Body of pancreas (tissue), 4 donors: ENCODE data around the gene NOL3. TPM values are rescaled to one million over a fixed set of nuclear protein-coding genes. Genes with fewer than 3 reads are reported as not detected.

Experiments
- ATAC-seq: fragments of 150-250 bp; one replicate; pipeline ENCODE4 v1.9.1; 2016
- DNase-seq, 4 donors: peaks; one replicate each; pipeline ENCODE4 v3.0.0-alpha.2; 2019
- H3K27ac ChIP-seq, 4 donors: fragments of 200-600 bp; sonication (generic); 1 replicate in 3 of 4; 2 replicates in 1 of 4; pipeline versions ENCODE4 v1.5.1 to v1.6.1; 2016 to 2019; ENCODE audit warnings: mild to moderate bottlenecking in 1 of 4, mixed read lengths in 1 of 4, moderate library complexity in 1 of 4
- H3K27me3 ChIP-seq, 2 donors: fragments of 200-600 bp; sonication (generic); one replicate each; pipeline ENCODE4 v1.6.0; 2016; ENCODE audit warnings: mild to moderate bottlenecking in 1 of 2
- H3K36me3 ChIP-seq, 2 donors: fragments of 200-600 bp; sonication (generic); replicated peaks in 1 of 2; 2 replicates each; pipeline ENCODE4 v1.5.1; 2016; ENCODE audit warnings: low read depth in 2 of 2; ENCODE audit not compliant: insufficient read depth in 1 of 2
- H3K4me1 ChIP-seq: fragments of 200-600 bp; sonication (generic); one replicate; pipeline ENCODE4 v1.6.0; 2016
- H3K4me3 ChIP-seq, 2 donors: fragments of 200-600 bp; sonication (generic); 1 replicate in 1 of 2; 2 replicates in 1 of 2; pipeline ENCODE4 v1.5.1; 2016 to 2019
- H3K9me3 ChIP-seq, 3 donors: fragments of 200-600 bp; sonication (generic); 1 replicate in 2 of 3; 2 replicates in 1 of 3; pipeline ENCODE4 v1.5.1; 2016
- POLR2A ChIP-seq, 3 donors: fragments of 450-650 bp; IDR thresholded peaks; one replicate each; pipeline ENCODE4 v1.6.1; 2016; ENCODE audit warnings: antibody characterized with exemption in 3 of 3, mild to moderate bottlenecking in 2 of 3
- WGBS, 2 donors: methylation state at CpG; one replicate each; pipeline ENCODE4 v1.1.5; 2017; 5-methylcytosine and 5-hydroxymethylcytosine counted together
- intact Hi-C: fragments of 100-400 bp; cut with DNase I; formaldehyde crosslinking; loops from one replicate; pipeline ENCODE4 v1.15.1; 2023
- total RNA-seq, 2 donors: library from RNA; depleted of rRNA; stranded (reverse); fragments of >200 nt; gene quantifications; one replicate each; pipeline ENCODE4 v1.1.0, GENCODE V29; 2016
- TF ChIP-seq, protein P1 (sequence below), 7 experiments: fragments of 450-650 bp in 4 of 7; fragments of 200-600 bp in 3 of 7; sonication (generic) in 3 of 7; IDR thresholded peaks; one replicate each; pipeline ENCODE4 v1.5.1; 2016 to 2019; ENCODE audit warnings: antibody characterized with exemption in 7 of 7

Gene NOL3
- total RNA-seq, 2 donors from 2014 or later = 51.1 to 78.8 TPM

- TF ChIP-seq POLR2A (IDR thresholded peaks at IDR 0.05) = no peak
- TF ChIP-seq, protein P1, sequence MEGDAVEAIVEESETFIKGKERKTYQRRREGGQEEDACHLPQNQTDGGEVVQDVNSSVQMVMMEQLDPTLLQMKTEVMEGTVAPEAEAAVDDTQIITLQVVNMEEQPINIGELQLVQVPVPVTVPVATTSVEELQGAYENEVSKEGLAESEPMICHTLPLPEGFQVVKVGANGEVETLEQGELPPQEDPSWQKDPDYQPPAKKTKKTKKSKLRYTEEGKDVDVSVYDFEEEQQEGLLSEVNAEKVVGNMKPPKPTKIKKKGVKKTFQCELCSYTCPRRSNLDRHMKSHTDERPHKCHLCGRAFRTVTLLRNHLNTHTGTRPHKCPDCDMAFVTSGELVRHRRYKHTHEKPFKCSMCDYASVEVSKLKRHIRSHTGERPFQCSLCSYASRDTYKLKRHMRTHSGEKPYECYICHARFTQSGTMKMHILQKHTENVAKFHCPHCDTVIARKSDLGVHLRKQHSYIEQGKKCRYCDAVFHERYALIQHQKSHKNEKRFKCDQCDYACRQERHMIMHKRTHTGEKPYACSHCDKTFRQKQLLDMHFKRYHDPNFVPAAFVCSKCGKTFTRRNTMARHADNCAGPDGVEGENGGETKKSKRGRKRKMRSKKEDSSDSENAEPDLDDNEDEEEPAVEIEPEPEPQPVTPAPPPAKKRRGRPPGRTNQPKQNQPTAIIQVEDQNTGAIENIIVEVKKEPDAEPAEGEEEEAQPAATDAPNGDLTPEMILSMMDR (IDR thresholded peaks at IDR 0.05) = no peak
- DNase-seq (no peak), ATAC-seq (no peak)
- no peaks in the 10 kb centered on the region for H3K9me3 ChIP-seq
- peaks cover 6 to 28% of the 10 kb centered on the region in 2 donors for H3K36me3 ChIP-seq
- intact Hi-C loops = no loop called here
- no peaks in the 10 kb centered on the region for H3K27me3 ChIP-seq
- 83 to 85% methylated on average over 6 to 7 of the region's 7 CpGs for WGBS, 2 donors
- peaks cover 18% of the 10 kb centered on the region for H3K4me1 ChIP-seq
- H3K27ac ChIP-seq = no peak overlapping the region
- H3K4me3 ChIP-seq = no peak overlapping the region
Observed at GRCh38 chr16:67146523-67147357, 23.6 kb upstream of the NOL3 start.

DNA sequence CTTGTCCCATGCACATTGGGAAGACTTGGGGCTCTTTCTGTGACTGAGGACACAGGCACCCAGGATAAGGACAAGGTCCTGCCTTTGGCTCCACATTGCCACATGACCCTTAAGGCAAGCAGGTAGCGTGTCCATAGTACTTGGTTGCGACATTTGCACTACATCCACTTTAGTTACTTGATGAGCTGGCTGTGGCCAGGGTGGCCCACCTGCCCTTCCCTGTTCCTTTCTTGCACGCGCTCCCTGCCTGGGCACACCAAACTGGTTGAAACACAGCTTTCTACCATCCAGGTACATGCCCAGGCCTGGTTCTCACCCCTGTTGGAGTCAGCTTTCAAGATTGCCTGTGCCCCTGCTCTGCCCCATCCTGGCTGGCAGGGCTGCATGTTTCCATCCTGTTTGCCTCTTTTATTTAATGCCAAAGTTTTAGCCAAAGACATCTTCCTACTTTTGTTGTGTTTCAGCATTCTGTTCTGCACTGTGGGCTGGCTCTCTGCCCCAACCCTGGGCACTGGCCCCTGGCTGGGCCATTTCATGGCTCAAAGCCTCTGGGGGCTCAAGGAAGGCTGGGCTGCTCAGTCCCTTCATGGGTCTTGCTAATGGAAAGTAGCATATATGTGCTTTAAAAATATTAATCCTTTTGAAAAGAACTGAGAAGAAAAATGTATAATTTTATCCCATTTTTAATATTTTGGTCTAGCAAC lies 22.7 kb upstream of the NOL3 start:
- intact Hi-C loops = no loop called here

DNA sequence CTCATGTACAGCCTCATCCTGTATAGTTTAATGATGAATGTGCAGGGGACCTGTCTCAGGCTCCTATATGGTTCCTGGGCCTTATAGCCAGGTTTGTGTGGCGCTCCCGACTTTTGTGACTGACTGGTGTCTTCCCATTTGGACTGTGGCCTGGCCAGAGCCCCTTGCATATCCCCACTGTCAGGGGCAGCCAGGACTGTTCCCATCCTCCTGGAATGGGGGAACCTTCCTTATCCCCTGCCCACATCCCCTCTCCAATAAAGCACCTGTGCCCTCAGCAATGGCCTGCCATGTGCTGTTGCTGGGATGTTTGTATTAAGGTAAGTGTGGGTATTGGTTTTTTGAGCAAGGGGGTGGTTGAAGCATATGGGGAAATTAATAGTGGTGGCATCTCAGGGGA lies 22.1 kb upstream of the NOL3 start:
- H3K4me3 ChIP-seq = no peak overlapping the region
- 91% methylated on average over 2 of the region's 2 CpGs for WGBS, 2 donors
- peaks cover 18% of the 10 kb centered on the region for H3K4me1 ChIP-seq
- no peaks in the 10 kb centered on the region for H3K9me3 ChIP-seq
- no peaks in the 10 kb centered on the region for H3K27me3 ChIP-seq
- no peak overlapping the region for H3K27ac ChIP-seq
- DNase-seq = no peak
- peaks cover 6 to 22% of the 10 kb centered on the region in 2 donors for H3K36me3 ChIP-seq
- ATAC-seq = no peak
- intact Hi-C loops = no loop called here
- TF ChIP-seq POLR2A (IDR thresholded peaks at IDR 0.05) = no peak
- TF ChIP-seq, protein P1 (IDR thresholded peaks at IDR 0.05) = no peak

More for the DNA sequence above, 22.7 kb upstream of the NOL3 start:
- TF ChIP-seq, protein P1 (IDR thresholded peaks at IDR 0.05) = no peak
- TF ChIP-seq POLR2A (IDR thresholded peaks at IDR 0.05) = no peak
- Histone ChIP-seq H3K27ac (no peak overlapping the region), H3K9me3 (no peaks in the 10 kb centered on the region), H3K4me3 (no peak overlapping the region), H3K4me1 (peaks cover 18% of the 10 kb centered on the region), H3K27me3 (no peaks in the 10 kb centered on the region), H3K36me3 (peaks cover 6 to 22% of the 10 kb centered on the region in 2 donors)
- ATAC-seq = no peak
- WGBS, 2 donors = 94 to 98% methylated on average over 4 of the region's 4 CpGs
- no peak for DNase-seq

DNA sequence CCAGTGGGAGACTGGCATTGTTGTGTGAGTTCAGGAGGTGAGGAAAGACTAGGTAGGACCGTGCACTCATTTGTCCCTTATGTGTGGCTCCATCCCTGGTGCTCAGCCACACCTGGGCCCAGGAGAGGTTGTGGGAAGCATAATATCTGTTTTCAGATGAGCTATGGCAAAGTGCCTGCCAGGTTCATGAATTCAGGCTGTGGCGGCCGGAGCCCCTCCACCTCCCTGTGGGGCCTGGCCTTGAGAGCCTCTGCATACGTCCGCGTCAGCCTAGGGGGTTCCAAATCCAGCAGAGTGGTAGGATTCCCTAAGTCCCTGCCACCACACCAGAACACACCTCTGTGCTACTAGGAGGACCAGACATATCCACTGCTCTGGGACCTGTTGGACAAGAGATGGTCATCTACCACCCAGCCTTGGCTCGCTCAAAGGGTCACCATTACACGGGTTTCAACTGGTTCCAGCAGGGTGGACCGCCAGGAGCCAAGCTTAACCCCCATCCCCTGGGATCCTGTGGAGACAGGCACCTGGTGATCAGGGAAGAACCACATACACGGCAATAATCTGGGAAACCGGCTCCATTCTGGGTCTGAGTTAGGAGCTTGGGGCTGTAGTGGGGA lies 21.6 kb upstream of the NOL3 start:
- Histone ChIP-seq H3K27me3 (no peaks in the 10 kb centered on the region), H3K4me3 (no peak overlapping the region), H3K4me1 (peaks cover 18% of the 10 kb centered on the region), H3K27ac (no peak overlapping the region), H3K9me3 (no peaks in the 10 kb centered on the region), H3K36me3 (peaks cover 6 to 19% of the 10 kb centered on the region in 2 donors)
- DNase-seq (no peak), ATAC-seq (no peak)
- 84 to 88% methylated on average over 7 to 11 of the region's 11 CpGs for WGBS, 2 donors
- intact Hi-C loops = no loop called here
- no peak for TF ChIP-seq POLR2A (IDR thresholded peaks at IDR 0.05)
- TF ChIP-seq, protein P1 (IDR thresholded peaks at IDR 0.05) = no peak
